ENCODE measurements around the gene HEXD.

The HEXD gene

GRCh38 chr17:82491533-82491932, 73.4 kb downstream of the HEXD start:
- no peak for TF ChIP-seq CTCF (IDR thresholded peaks at IDR 0.05)
